Smooth muscle cell of trachea (primary cell): ENCODE data around the gene CDK15. TPM values are rescaled to one million over a fixed set of nuclear protein-coding genes. Genes with fewer than 3 reads are reported as not detected.

ENCODE experiments used
- total RNA-seq: library from RNA; depleted of rRNA; stranded (reverse); fragments of >200 nt; gene quantifications from 2 replicates; pipeline ENCODE4 v1.2.1, GENCODE V29; 2014

Gene CDK15
- total RNA-seq, result 6.7 and 16.0 TPM in 2 replicates

GRCh38 chr2:201806442-201807170, at the start of gene CDK15:
TSS of gene CDK15 (plus strand) at chr2:201806537. CDS start at chr2:201806665, 128 bp downstream.

GRCh38 chr2:201780674-201781493, 25.5 kb upstream of the CDK15 start, which contains the start of gene ALS2:
TSS of gene ALS2 (minus strand) at chr2:201780933. CDS start at chr2:201768885, 12,048 bp downstream.

Other genes with a start within 250 kb of the CDK15 start
- 25.6 and 31.9 TPM in 2 replicates for gene TMEM237, start 163.0 kb upstream of the CDK15 start, total RNA-seq
- 0.73 and 0.99 TPM in 2 replicates for gene MPP4, start 107.9 kb upstream of the CDK15 start, total RNA-seq
- 26.9 and 31.8 TPM in 2 replicates for gene ALS2, start 25.6 kb upstream of the CDK15 start, total RNA-seq
- 17.0 and 82.4 TPM in 2 replicates for gene FZD7, start 227.3 kb downstream of the CDK15 start, total RNA-seq